GM23338 (cell line): Measurements from ENCODE around the gene MAPK8IP2. TPM values are rescaled to one million over a fixed set of nuclear protein-coding genes. Genes with fewer than 3 reads are reported as not detected.

Source experiments
- ATAC-seq: fragments of 200-7000 bp; cut with Tn5 transposase; 3 replicates; pipeline ENCODE4 v1.9.1; 2020
- DNase-seq: peaks from one replicate; pipeline ENCODE4 v3.0.0-alpha.2; 2015; ENCODE audit warnings: low spot score
- H2AFZ ChIP-seq: fragments of 200-600 bp; sonication (generic); 2 replicates; pipeline ENCODE4 v1.8.0; 2016; ENCODE audit warnings: antibody characterized with exemption, mild to moderate bottlenecking, moderate library complexity
- H3F3A ChIP-seq: fragments of 200-600 bp; sonication (generic); replicated peaks from 2 replicates; pipeline ENCODE4 v1.8.0; 2017; ENCODE audit warnings: antibody characterized with exemption, mixed run types, low read depth
- H3K27ac ChIP-seq: fragments of 200-600 bp; sonication (generic); 2 replicates; pipeline ENCODE4 v1.6.1; 2016; ENCODE audit warnings: low read depth
- H3K27me3 ChIP-seq: fragments of 200-600 bp; sonication (generic); 2 replicates; pipeline ENCODE4 v1.8.0; 2016; ENCODE audit warnings: mild to moderate bottlenecking, mixed run types, moderate library complexity; ENCODE audit not compliant: insufficient read depth
- H3K36me3 ChIP-seq: fragments of 200-600 bp; sonication (generic); 2 replicates; pipeline ENCODE4 v1.8.0; 2016; ENCODE audit warnings: mild to moderate bottlenecking; ENCODE audit not compliant: insufficient read depth
- H3K4me1 ChIP-seq: fragments of 200-600 bp; sonication (generic); 2 replicates; pipeline ENCODE4 v1.8.0; 2016; ENCODE audit warnings: mild to moderate bottlenecking, moderate library complexity; ENCODE audit not compliant: insufficient read depth
- H3K4me2 ChIP-seq: fragments of 200-600 bp; sonication (generic); 2 replicates; pipeline ENCODE4 v1.7.1; 2017; ENCODE audit warnings: mixed run types
- H3K4me3 ChIP-seq: fragments of 200-600 bp; sonication (generic); 2 replicates; pipeline ENCODE4 v1.6.1; 2016; ENCODE audit warnings: mixed run types
- H3K79me2 ChIP-seq: fragments of 200-600 bp; sonication (generic); replicated peaks from 2 replicates; pipeline ENCODE4 v1.8.0; 2017; ENCODE audit warnings: mild to moderate bottlenecking; ENCODE audit not compliant: insufficient read depth
- H3K9me2 ChIP-seq: fragments of 200-600 bp; sonication (generic); 2 replicates; pipeline ENCODE4 v1.8.0; 2017; ENCODE audit not compliant: insufficient read depth
- H4K20me1 ChIP-seq: fragments of 200-600 bp; sonication (generic); replicated peaks from 2 replicates; pipeline ENCODE4 v1.8.0; 2017; ENCODE audit warnings: mild to moderate bottlenecking; ENCODE audit not compliant: insufficient read depth
- H3K27ac Mint-ChIP-seq: 2 replicates; pipeline ENCODE4 v1.8.0; 2020; ENCODE audit warnings: inconsistent platforms, mild to moderate bottlenecking, moderate library complexity, mixed read lengths
- H3K27me3 Mint-ChIP-seq: 3 replicates; pipeline ENCODE4 v1.8.0; 2022; ENCODE audit warnings: low read depth, mild to moderate bottlenecking, moderate library complexity, mixed read lengths, inconsistent platforms; ENCODE audit not compliant: insufficient read depth, poor library complexity
- H3K36me3 Mint-ChIP-seq: 3 replicates; pipeline ENCODE4 v1.8.0; 2021; ENCODE audit warnings: low read depth, mild to moderate bottlenecking, inconsistent platforms, moderate library complexity, mixed read lengths
- H3K4me1 Mint-ChIP-seq: 3 replicates; pipeline ENCODE4 v1.8.0; 2020; ENCODE audit warnings: mild to moderate bottlenecking, inconsistent platforms, mixed read lengths
- H3K4me3 Mint-ChIP-seq: 3 replicates; pipeline ENCODE4 v1.8.0; 2021; ENCODE audit warnings: moderate library complexity, mild to moderate bottlenecking, inconsistent platforms, mixed read lengths
- H3K9me3 Mint-ChIP-seq: 3 replicates; pipeline ENCODE4 v1.8.0; 2020; ENCODE audit warnings: moderate library complexity, mild to moderate bottlenecking, inconsistent platforms, mixed read lengths
- CREB1 ChIP-seq: fragments of 250-450 bp; sonication (Bioruptor Pico); IDR thresholded peaks from 2 replicates; pipeline ENCODE4 v1.5.0; 2020; ENCODE audit warnings: low read depth, mild to moderate bottlenecking, moderate library complexity
- EZH2 ChIP-seq: fragments of 200-600 bp; sonication (generic); IDR thresholded peaks from one replicate; pipeline ENCODE4 v1.8.0; 2017; ENCODE audit warnings: antibody characterized with exemption, mild to moderate bottlenecking, low read depth; ENCODE audit not compliant: unreplicated experiment
- EZH2phosphoT487 ChIP-seq: fragments of 200-600 bp; sonication (generic); IDR thresholded peaks from one replicate; pipeline ENCODE4 v1.8.1; 2018; ENCODE audit warnings: antibody characterized with exemption; ENCODE audit not compliant: unreplicated experiment
- JUNB ChIP-seq: IDR thresholded peaks from one replicate; pipeline ENCODE4 v1.6.1; 2016; ENCODE audit warnings: antibody characterized with exemption; ENCODE audit not compliant: unreplicated experiment
- NANOG ChIP-seq: IDR thresholded peaks from 2 replicates; pipeline ENCODE4 v1.6.1; 2016; ENCODE audit warnings: antibody characterized with exemption, borderline replicate concordance
- POLR2AphosphoS5 ChIP-seq: IDR thresholded peaks from 2 replicates; pipeline ENCODE4 v1.6.1; 2016; ENCODE audit warnings: antibody characterized with exemption, low read depth
- STAT1 ChIP-seq: IDR thresholded peaks from one replicate; pipeline ENCODE4 v1.6.1; 2016; ENCODE audit warnings: antibody characterized with exemption; ENCODE audit not compliant: unreplicated experiment
- ZNF114 ChIP-seq: fragments of 250-450 bp; sonication (Bioruptor Pico); IDR thresholded peaks from 2 replicates; pipeline ENCODE4 v1.5.0; 2020; ENCODE audit warnings: mild to moderate bottlenecking, moderate library complexity
- ZNF331 ChIP-seq: fragments of 250-450 bp; sonication (Bioruptor Pico); IDR thresholded peaks from 2 replicates; pipeline ENCODE4 v1.5.0; 2020; ENCODE audit warnings: low read depth, mild to moderate bottlenecking, moderate library complexity
- polyA plus RNA-seq: library from polyadenylated mRNA; unstranded; fragments of >200 nt; fragmentation: Nextera tagmentation; extraction: Ambion mirVana; gene quantifications from 2 replicates; pipeline ENCODE4 v1.2.1, GENCODE V29; 2016
- total RNA-seq: library from RNA; depleted of rRNA; stranded (reverse); fragments of >200 nt; shearing (Covaris generic); gene quantifications from 2 replicates; pipeline ENCODE4 v1.2.3, GENCODE V29; 2014
- TF ChIP-seq, protein P1 (sequence below), 2 experiments: fragments of 200-600 bp in 1 of 2; sonication (generic) in 1 of 2; conservative IDR thresholded peaks; 2 replicates each; pipeline versions ENCODE4 v1.5.1 to v1.6.1; 2016 to 2017; ENCODE audit warnings: antibody characterized with exemption in 2 of 2, low read depth in 2 of 2, mild to moderate bottlenecking in 2 of 2, moderate library complexity in 1 of 2
- TF ChIP-seq, protein P2 (sequence below): IDR thresholded peaks from 2 replicates; pipeline ENCODE4 v1.6.1; 2016; ENCODE audit warnings: antibody characterized with exemption
- TF ChIP-seq, protein P3 (sequence below): IDR thresholded peaks from one replicate; pipeline ENCODE4 v1.6.1; 2018; ENCODE audit warnings: antibody characterized with exemption; ENCODE audit not compliant: unreplicated experiment
- TF ChIP-seq, protein P4 (sequence below): fragments of 250-450 bp; sonication (Bioruptor Pico); IDR thresholded peaks from 2 replicates; pipeline ENCODE4 v1.5.0; 2020; ENCODE audit warnings: mild to moderate bottlenecking, moderate library complexity

The MAPK8IP2 gene
- total and polyA plus RNA-seq, 2 experiments from 2014 or later: 0.15 to 3.5 TPM

DNA sequence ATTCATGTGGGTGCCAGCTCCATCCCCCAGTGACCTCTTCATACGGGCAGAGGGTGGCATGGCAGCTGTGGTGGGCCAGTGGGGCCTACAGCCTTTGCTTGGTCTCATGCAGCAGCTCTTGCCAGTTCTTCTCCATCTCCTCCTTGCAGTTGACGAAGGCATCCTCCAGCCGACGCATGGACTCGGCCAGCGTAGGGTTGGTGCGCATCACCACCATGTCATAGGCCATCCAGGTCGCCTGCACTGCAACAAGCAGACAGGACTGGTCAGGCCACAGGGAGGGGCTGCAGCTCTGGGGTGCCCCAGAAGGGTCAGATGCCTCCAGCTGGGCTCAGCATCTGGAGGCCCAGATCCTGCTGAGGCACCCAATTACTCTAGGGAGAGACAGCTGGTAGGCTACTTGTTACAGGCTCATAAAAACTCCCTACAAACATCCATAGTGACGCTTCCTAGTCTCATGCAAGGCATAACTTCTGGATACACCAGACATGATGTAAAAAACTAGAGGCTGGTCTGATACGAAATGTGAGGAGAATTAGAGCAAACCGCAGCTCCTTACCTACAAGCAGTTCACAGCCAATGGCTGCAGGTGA lies 49.3 kb upstream of the MAPK8IP2 start:
- Histone ChIP-seq H4K20me1 (no peaks in the 10 kb centered on the region), H3K27me3 (peaks cover 18% of the 10 kb centered on the region; the same call in 1 of the 2 replicates), H3K9me2 (no peaks in the 10 kb centered on the region), H3F3A (no peaks in the 10 kb centered on the region; the same call in 1 of the 2 replicates), H3K4me2 (no peak overlapping the region), H3K27ac (no peak overlapping the region), H3K36me3 (no peaks in the 10 kb centered on the region), H2AFZ (no peak overlapping the region), H3K79me2 (no peaks in the 10 kb centered on the region), H3K4me1 (no peaks in the 10 kb centered on the region), H3K4me3 (no peak overlapping the region)
- DNase-seq: no peak
- peaks cover 9% of the 10 kb centered on the region; the same call in 2 of the 3 replicates for H3K4me1 Mint-ChIP-seq
- H3K9me3 Mint-ChIP-seq: no peaks in the 10 kb centered on the region
- H3K36me3 Mint-ChIP-seq: no peaks in the 10 kb centered on the region
- ATAC-seq: no peak
- peaks cover 21% of the 10 kb centered on the region for H3K27me3 Mint-ChIP-seq
- no peak overlapping the region for H3K4me3 Mint-ChIP-seq
- TF ChIP-seq CREB1 (CRISPR knock-in tag) (no peak), NANOG (no peak), STAT1 (no peak), EZH2 (no peak), ZNF331 (CRISPR knock-in tag) (no peak), EZH2phosphoT487 (no peak), ZNF114 (no peak), JUNB (no peak), POLR2AphosphoS5 (no peak)
- TF ChIP-seq, protein P1, sequence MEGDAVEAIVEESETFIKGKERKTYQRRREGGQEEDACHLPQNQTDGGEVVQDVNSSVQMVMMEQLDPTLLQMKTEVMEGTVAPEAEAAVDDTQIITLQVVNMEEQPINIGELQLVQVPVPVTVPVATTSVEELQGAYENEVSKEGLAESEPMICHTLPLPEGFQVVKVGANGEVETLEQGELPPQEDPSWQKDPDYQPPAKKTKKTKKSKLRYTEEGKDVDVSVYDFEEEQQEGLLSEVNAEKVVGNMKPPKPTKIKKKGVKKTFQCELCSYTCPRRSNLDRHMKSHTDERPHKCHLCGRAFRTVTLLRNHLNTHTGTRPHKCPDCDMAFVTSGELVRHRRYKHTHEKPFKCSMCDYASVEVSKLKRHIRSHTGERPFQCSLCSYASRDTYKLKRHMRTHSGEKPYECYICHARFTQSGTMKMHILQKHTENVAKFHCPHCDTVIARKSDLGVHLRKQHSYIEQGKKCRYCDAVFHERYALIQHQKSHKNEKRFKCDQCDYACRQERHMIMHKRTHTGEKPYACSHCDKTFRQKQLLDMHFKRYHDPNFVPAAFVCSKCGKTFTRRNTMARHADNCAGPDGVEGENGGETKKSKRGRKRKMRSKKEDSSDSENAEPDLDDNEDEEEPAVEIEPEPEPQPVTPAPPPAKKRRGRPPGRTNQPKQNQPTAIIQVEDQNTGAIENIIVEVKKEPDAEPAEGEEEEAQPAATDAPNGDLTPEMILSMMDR (conservative IDR thresholded peaks at IDR 0.05; ENCODE audit: low read depth in 2 of 2): no peak
- TF ChIP-seq, protein P2, sequence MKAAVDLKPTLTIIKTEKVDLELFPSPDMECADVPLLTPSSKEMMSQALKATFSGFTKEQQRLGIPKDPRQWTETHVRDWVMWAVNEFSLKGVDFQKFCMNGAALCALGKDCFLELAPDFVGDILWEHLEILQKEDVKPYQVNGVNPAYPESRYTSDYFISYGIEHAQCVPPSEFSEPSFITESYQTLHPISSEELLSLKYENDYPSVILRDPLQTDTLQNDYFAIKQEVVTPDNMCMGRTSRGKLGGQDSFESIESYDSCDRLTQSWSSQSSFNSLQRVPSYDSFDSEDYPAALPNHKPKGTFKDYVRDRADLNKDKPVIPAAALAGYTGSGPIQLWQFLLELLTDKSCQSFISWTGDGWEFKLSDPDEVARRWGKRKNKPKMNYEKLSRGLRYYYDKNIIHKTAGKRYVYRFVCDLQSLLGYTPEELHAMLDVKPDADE: no peak
- TF ChIP-seq, protein P3, sequence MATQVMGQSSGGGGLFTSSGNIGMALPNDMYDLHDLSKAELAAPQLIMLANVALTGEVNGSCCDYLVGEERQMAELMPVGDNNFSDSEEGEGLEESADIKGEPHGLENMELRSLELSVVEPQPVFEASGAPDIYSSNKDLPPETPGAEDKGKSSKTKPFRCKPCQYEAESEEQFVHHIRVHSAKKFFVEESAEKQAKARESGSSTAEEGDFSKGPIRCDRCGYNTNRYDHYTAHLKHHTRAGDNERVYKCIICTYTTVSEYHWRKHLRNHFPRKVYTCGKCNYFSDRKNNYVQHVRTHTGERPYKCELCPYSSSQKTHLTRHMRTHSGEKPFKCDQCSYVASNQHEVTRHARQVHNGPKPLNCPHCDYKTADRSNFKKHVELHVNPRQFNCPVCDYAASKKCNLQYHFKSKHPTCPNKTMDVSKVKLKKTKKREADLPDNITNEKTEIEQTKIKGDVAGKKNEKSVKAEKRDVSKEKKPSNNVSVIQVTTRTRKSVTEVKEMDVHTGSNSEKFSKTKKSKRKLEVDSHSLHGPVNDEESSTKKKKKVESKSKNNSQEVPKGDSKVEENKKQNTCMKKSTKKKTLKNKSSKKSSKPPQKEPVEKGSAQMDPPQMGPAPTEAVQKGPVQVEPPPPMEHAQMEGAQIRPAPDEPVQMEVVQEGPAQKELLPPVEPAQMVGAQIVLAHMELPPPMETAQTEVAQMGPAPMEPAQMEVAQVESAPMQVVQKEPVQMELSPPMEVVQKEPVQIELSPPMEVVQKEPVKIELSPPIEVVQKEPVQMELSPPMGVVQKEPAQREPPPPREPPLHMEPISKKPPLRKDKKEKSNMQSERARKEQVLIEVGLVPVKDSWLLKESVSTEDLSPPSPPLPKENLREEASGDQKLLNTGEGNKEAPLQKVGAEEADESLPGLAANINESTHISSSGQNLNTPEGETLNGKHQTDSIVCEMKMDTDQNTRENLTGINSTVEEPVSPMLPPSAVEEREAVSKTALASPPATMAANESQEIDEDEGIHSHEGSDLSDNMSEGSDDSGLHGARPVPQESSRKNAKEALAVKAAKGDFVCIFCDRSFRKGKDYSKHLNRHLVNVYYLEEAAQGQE: no peak
- TF ChIP-seq, protein P4, sequence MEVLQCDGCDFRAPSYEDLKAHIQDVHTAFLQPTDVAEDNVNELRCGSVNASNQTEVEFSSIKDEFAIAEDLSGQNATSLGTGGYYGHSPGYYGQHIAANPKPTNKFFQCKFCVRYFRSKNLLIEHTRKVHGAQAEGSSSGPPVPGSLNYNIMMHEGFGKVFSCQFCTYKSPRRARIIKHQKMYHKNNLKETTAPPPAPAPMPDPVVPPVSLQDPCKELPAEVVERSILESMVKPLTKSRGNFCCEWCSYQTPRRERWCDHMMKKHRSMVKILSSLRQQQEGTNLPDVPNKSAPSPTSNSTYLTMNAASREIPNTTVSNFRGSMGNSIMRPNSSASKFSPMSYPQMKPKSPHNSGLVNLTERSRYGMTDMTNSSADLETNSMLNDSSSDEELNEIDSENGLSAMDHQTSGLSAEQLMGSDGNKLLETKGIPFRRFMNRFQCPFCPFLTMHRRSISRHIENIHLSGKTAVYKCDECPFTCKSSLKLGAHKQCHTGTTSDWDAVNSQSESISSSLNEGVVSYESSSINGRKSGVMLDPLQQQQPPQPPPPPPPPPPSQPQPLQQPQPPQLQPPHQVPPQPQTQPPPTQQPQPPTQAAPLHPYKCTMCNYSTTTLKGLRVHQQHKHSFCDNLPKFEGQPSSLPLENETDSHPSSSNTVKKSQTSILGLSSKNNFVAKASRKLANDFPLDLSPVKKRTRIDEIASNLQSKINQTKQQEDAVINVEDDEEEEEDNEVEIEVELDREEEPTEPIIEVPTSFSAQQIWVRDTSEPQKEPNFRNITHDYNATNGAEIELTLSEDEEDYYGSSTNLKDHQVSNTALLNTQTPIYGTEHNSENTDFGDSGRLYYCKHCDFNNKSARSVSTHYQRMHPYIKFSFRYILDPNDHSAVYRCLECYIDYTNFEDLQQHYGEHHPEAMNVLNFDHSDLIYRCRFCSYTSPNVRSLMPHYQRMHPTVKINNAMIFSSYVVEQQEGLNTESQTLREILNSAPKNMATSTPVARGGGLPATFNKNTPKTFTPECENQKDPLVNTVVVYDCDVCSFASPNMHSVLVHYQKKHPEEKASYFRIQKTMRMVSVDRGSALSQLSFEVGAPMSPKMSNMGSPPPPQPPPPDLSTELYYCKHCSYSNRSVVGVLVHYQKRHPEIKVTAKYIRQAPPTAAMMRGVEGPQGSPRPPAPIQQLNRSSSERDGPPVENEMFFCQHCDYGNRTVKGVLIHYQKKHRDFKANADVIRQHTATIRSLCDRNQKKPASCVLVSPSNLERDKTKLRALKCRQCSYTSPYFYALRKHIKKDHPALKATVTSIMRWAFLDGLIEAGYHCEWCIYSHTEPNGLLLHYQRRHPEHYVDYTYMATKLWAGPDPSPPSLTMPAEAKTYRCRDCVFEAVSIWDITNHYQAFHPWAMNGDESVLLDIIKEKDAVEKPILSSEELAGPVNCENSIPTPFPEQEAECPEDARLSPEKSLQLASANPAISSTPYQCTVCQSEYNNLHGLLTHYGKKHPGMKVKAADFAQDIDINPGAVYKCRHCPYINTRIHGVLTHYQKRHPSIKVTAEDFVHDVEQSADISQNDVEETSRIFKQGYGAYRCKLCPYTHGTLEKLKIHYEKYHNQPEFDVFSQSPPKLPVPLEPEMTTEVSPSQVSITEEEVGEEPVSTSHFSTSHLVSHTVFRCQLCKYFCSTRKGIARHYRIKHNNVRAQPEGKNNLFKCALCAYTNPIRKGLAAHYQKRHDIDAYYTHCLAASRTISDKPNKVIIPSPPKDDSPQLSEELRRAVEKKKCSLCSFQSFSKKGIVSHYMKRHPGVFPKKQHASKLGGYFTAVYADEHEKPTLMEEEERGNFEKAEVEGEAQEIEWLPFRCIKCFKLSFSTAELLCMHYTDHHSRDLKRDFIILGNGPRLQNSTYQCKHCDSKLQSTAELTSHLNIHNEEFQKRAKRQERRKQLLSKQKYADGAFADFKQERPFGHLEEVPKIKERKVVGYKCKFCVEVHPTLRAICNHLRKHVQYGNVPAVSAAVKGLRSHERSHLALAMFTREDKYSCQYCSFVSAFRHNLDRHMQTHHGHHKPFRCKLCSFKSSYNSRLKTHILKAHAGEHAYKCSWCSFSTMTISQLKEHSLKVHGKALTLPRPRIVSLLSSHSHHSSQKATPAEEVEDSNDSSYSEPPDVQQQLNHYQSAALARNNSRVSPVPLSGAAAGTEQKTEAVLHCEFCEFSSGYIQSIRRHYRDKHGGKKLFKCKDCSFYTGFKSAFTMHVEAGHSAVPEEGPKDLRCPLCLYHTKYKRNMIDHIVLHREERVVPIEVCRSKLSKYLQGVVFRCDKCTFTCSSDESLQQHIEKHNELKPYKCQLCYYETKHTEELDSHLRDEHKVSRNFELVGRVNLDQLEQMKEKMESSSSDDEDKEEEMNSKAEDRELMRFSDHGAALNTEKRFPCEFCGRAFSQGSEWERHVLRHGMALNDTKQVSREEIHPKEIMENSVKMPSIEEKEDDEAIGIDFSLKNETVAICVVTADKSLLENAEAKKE (CRISPR knock-in tag): no peak
- H3K27ac Mint-ChIP-seq: no peak overlapping the region
